NB4 (cell line): ENCODE data around the gene CADPS.

Experiments
- POLR2A ChIP-seq: IDR thresholded peaks from 2 replicates; pipeline ENCODE4 v1.6.1; 2011; ENCODE audit warnings: mild to moderate bottlenecking; ENCODE audit not compliant: insufficient read length; ENCODE audit errors: extremely low read depth
- TF ChIP-seq, protein P1 (sequence below): IDR thresholded peaks from one replicate; pipeline ENCODE4 v1.5.1; 2012; ENCODE audit warnings: low read depth, low read length
- TF ChIP-seq, protein P2 (sequence below): IDR thresholded peaks from 2 replicates; pipeline ENCODE4 v1.6.1; 2011; ENCODE audit warnings: low read depth, low read length

DNA sequence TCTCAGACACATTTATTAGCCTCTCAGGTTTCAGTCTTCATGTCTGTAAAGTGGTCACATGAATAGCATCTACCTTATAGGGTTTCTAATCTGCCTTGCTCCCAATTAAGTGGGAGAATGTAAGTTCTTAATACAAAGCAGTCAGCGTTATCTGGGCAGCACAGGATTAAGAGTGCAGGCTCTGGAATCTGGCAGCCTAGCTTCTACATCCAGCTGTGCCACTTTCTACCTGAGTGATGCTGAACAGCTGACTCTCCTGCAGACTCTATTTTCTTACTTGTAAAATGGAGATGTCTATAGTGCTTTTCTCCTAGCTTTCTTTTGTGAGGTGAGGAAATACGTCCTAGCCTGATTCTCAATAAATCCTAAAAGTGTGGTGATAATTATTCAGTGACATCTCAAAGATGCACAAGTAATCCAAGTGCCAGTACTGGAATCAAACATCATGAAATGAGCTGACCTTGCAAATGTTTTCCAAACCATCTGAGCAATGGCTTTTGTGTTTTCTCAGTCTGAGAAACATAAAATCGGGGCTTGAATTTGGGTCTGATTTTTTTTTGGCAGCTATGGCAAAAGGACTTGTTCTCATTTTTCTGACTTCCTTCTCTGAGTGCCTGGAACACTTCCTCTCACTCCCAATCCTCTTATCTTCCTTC, 269.7 kb downstream of the CADPS start:
- no peak for TF ChIP-seq POLR2A
- TF ChIP-seq, protein P1, sequence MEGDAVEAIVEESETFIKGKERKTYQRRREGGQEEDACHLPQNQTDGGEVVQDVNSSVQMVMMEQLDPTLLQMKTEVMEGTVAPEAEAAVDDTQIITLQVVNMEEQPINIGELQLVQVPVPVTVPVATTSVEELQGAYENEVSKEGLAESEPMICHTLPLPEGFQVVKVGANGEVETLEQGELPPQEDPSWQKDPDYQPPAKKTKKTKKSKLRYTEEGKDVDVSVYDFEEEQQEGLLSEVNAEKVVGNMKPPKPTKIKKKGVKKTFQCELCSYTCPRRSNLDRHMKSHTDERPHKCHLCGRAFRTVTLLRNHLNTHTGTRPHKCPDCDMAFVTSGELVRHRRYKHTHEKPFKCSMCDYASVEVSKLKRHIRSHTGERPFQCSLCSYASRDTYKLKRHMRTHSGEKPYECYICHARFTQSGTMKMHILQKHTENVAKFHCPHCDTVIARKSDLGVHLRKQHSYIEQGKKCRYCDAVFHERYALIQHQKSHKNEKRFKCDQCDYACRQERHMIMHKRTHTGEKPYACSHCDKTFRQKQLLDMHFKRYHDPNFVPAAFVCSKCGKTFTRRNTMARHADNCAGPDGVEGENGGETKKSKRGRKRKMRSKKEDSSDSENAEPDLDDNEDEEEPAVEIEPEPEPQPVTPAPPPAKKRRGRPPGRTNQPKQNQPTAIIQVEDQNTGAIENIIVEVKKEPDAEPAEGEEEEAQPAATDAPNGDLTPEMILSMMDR, result no peak
- TF ChIP-seq, protein P2, sequence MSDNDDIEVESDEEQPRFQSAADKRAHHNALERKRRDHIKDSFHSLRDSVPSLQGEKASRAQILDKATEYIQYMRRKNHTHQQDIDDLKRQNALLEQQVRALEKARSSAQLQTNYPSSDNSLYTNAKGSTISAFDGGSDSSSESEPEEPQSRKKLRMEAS, result no peak
